K562 (cell line): ENCODE results near the gene ODC1.
A peak's percentile ranks its signal among the peaks of the same experiment; 100 is the strongest.

Source experiments
- ATF3 ChIP-seq, 2 experiments: fragments of 450-650 bp in 1 of 2; sonication (generic) in 1 of 2; formaldehyde crosslinking in 1 of 2; IDR thresholded peaks in 1 of 2; conservative IDR thresholded peaks in 1 of 2; 2 replicates each; pipeline versions ENCODE4 v1.6.1 to v1.8.1; 2016 to 2023; ENCODE audit warnings: mild to moderate bottlenecking in 2 of 2, moderate library complexity in 2 of 2, inconsistent platforms in 1 of 2, missing genetic modification reagents in 1 of 2
- CEBPB ChIP-seq: fragments of 450-650 bp; IDR thresholded peaks from 2 replicates; pipeline ENCODE4 v1.6.1; 2016; ENCODE audit warnings: missing genetic modification characterization, missing compliant biosample characterization
- GTF2F1 ChIP-seq: IDR thresholded peaks from 2 replicates; pipeline ENCODE4 v1.6.1; 2011; ENCODE audit warnings: low read depth, low read length, improper control_type of control experiment
- HIVEP1 ChIP-seq: fragments of 250-450 bp; sonication (Bioruptor Pico); IDR thresholded peaks from 2 replicates; pipeline ENCODE4 v1.4.0; 2020; ENCODE audit warnings: mild to moderate bottlenecking
- MAFF ChIP-seq: IDR thresholded peaks from 2 replicates; pipeline ENCODE4 v1.6.1; 2012; ENCODE audit warnings: low read length, improper control_type of control experiment
- POLR2A ChIP-seq: fragments of 450-650 bp; conservative IDR thresholded peaks from 2 replicates; pipeline ENCODE4 v1.6.1; 2016
- POU5F1 ChIP-seq: fragments of 150-350 bp; IDR thresholded peaks from 2 replicates; pipeline ENCODE4 v1.6.1; 2014; ENCODE audit warnings: borderline replicate concordance, low read length, low read depth, mild to moderate bottlenecking; ENCODE audit not compliant: partially characterized antibody
- STAT5B ChIP-seq: fragments of 250-450 bp; sonication (Bioruptor Pico); IDR thresholded peaks from 2 replicates; pipeline ENCODE4 v1.8.0; 2021; ENCODE audit warnings: mild to moderate bottlenecking, inconsistent platforms
- ZBTB1 ChIP-seq: sonication (generic); formaldehyde crosslinking; IDR thresholded peaks from 2 replicates; pipeline ENCODE4 v1.8.1; 2023; ENCODE audit warnings: missing genetic modification reagents, low read depth, mild to moderate bottlenecking, borderline replicate concordance
- ZKSCAN3 ChIP-seq: fragments of 250-450 bp; sonication (Bioruptor Pico); IDR thresholded peaks from 2 replicates; pipeline ENCODE4 v1.4.0; 2020
- ZNF175 ChIP-seq: fragments of 200-800 bp; sonication (Bioruptor generic); IDR thresholded peaks from 2 replicates; pipeline ENCODE4 v1.6.1; 2016; ENCODE audit warnings: low read depth, mild to moderate bottlenecking, missing genetic modification characterization, missing compliant biosample characterization
- TF ChIP-seq, protein P1 (sequence below): fragments of 250-450 bp; sonication (Bioruptor Pico); IDR thresholded peaks from 2 replicates; pipeline ENCODE4 v1.5.0; 2022; ENCODE audit warnings: mild to moderate bottlenecking

GRCh38 chr2:10402062-10402585 lies 46.0 kb downstream of the ODC1 start:
- TF ChIP-seq POU5F1 (no peak), HIVEP1 (CRISPR knock-in tag) (no peak), MAFF (no peak), POLR2A (no peak), ZNF175 (CRISPR knock-in tag) (no peak), STAT5B (CRISPR knock-in tag) (no peak), CEBPB (tag) (no peak), ZBTB1 (CRISPR knock-in tag) (no peak), GTF2F1 (no peak), ZKSCAN3 (no peak), ATF3 (IDR thresholded peaks at IDR 0.05) (0 out of 2 replicates have a peak, but pooled peaks have one; percentile 19), ATF3 (CRISPR knock-in tag; conservative IDR thresholded peaks at IDR 0.05) (no peak)
- TF ChIP-seq, protein P1, sequence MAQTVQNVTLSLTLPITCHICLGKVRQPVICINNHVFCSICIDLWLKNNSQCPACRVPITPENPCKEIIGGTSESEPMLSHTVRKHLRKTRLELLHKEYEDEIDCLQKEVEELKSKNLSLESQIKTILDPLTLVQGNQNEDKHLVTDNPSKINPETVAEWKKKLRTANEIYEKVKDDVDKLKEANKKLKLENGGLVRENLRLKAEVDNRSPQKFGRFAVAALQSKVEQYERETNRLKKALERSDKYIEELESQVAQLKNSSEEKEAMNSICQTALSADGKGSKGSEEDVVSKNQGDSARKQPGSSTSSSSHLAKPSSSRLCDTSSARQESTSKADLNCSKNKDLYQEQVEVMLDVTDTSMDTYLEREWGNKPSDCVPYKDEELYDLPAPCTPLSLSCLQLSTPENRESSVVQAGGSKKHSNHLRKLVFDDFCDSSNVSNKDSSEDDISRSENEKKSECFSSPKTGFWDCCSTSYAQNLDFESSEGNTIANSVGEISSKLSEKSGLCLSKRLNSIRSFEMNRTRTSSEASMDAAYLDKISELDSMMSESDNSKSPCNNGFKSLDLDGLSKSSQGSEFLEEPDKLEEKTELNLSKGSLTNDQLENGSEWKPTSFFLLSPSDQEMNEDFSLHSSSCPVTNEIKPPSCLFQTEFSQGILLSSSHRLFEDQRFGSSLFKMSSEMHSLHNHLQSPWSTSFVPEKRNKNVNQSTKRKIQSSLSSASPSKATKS (CRISPR knock-in tag), result no peak
